GM23248 (cell line): ENCODE measurements around the gene HLA-DMA. TPM values are rescaled to one million over a fixed set of nuclear protein-coding genes. Genes with fewer than 3 reads are reported as not detected.

Experiments
- DNase-seq: peaks from one replicate; pipeline ENCODE4 v3.0.0-alpha.2; 2015
- H2AFZ ChIP-seq: fragments of 200-600 bp; sonication (generic); 2 replicates; pipeline ENCODE4 v1.6.1; 2016; ENCODE audit warnings: antibody characterized with exemption
- H3F3A ChIP-seq: fragments of 200-600 bp; sonication (generic); 2 replicates; pipeline ENCODE4 v1.6.1; 2016; ENCODE audit warnings: mild to moderate bottlenecking, antibody characterized with exemption, mixed run types; ENCODE audit not compliant: insufficient read depth
- H3K27ac ChIP-seq: fragments of 200-600 bp; sonication (generic); 2 replicates; pipeline ENCODE4 v1.5.1; 2016; ENCODE audit warnings: mild to moderate bottlenecking
- H3K27me3 ChIP-seq: fragments of 200-600 bp; sonication (generic); replicated peaks from 2 replicates; pipeline ENCODE4 v1.6.1; 2016; ENCODE audit warnings: mild to moderate bottlenecking; ENCODE audit not compliant: insufficient read depth
- H3K36me3 ChIP-seq: fragments of 200-600 bp; sonication (generic); 2 replicates; pipeline ENCODE4 v1.6.1; 2016; ENCODE audit warnings: low read depth, mild to moderate bottlenecking
- H3K4me1 ChIP-seq: fragments of 200-600 bp; sonication (generic); 2 replicates; pipeline ENCODE4 v1.6.1; 2016; ENCODE audit warnings: mild to moderate bottlenecking; ENCODE audit not compliant: insufficient read depth
- H3K4me2 ChIP-seq: fragments of 200-600 bp; sonication (generic); one replicate; pipeline ENCODE4 v1.6.1; 2016; ENCODE audit warnings: mild to moderate bottlenecking; ENCODE audit not compliant: unreplicated experiment
- H3K4me3 ChIP-seq: fragments of 200-600 bp; sonication (generic); 2 replicates; pipeline ENCODE4 v1.5.1; 2016; ENCODE audit warnings: mild to moderate bottlenecking
- H3K79me2 ChIP-seq: fragments of 200-600 bp; sonication (generic); 2 replicates; pipeline ENCODE4 v1.6.1; 2016; ENCODE audit warnings: mild to moderate bottlenecking; ENCODE audit not compliant: insufficient read depth
- H3K9ac ChIP-seq: fragments of 200-600 bp; sonication (generic); 2 replicates; pipeline ENCODE4 v1.6.1; 2016; ENCODE audit warnings: mild to moderate bottlenecking
- H3K9me2 ChIP-seq: fragments of 200-600 bp; sonication (generic); 2 replicates; pipeline ENCODE4 v1.6.1; 2016; ENCODE audit warnings: mixed run types, mild to moderate bottlenecking, moderate library complexity; ENCODE audit not compliant: insufficient read depth
- H3K9me3 ChIP-seq: fragments of 200-600 bp; sonication (generic); one replicate; pipeline ENCODE4 v1.6.1; 2017; ENCODE audit warnings: low read depth
- H4K20me1 ChIP-seq: fragments of 200-600 bp; sonication (generic); 2 replicates; pipeline ENCODE4 v1.6.0; 2016; ENCODE audit not compliant: insufficient read depth
- EZH2 ChIP-seq: fragments of 200-600 bp; sonication (generic); IDR thresholded peaks from 2 replicates; pipeline ENCODE4 v1.6.1; 2018; ENCODE audit warnings: antibody characterized with exemption, mild to moderate bottlenecking; ENCODE audit not compliant: insufficient read depth, poor library complexity, severe bottlenecking
- EZH2phosphoT487 ChIP-seq: fragments of 200-600 bp; sonication (generic); IDR thresholded peaks from 2 replicates; pipeline ENCODE4 v1.6.1; 2018; ENCODE audit warnings: antibody characterized with exemption, moderate library complexity, mild to moderate bottlenecking, low read depth; ENCODE audit not compliant: insufficient read depth
- WGBS, 2 experiments: methylation state at CpG; one replicate each; pipeline ENCODE4 v1.1.6; 2015 to 2017; ENCODE audit warnings: low lambda C conversion rate in 2 of 2, low coverage in 1 of 2; ENCODE audit errors: missing lambda C conversion rate in 2 of 2; 5-methylcytosine and 5-hydroxymethylcytosine counted together
- in situ Hi-C: fragments of 300-500 bp; cut with MboI; formaldehyde crosslinking; loops from 2 replicates; pipeline ENCODE4 v1.15.0; 2020
- polyA plus RNA-seq: library from polyadenylated mRNA; unstranded; fragments of >200 nt; fragmentation: Nextera tagmentation; extraction: Ambion mirVana; gene quantifications from 2 replicates; pipeline ENCODE4 v1.2.1, GENCODE V29; 2016
- total RNA-seq: library from RNA; depleted of rRNA; stranded (reverse); fragments of >200 nt; shearing (Covaris generic); gene quantifications from 2 replicates; pipeline ENCODE4 v1.2.3, GENCODE V29; 2014; rRNA removed

HLA-DMA gene
- total RNA-seq (1.1 and 6.3 TPM in 2 replicates), polyA plus RNA-seq (5.6 and 6.2 TPM in 2 replicates)

DNA sequence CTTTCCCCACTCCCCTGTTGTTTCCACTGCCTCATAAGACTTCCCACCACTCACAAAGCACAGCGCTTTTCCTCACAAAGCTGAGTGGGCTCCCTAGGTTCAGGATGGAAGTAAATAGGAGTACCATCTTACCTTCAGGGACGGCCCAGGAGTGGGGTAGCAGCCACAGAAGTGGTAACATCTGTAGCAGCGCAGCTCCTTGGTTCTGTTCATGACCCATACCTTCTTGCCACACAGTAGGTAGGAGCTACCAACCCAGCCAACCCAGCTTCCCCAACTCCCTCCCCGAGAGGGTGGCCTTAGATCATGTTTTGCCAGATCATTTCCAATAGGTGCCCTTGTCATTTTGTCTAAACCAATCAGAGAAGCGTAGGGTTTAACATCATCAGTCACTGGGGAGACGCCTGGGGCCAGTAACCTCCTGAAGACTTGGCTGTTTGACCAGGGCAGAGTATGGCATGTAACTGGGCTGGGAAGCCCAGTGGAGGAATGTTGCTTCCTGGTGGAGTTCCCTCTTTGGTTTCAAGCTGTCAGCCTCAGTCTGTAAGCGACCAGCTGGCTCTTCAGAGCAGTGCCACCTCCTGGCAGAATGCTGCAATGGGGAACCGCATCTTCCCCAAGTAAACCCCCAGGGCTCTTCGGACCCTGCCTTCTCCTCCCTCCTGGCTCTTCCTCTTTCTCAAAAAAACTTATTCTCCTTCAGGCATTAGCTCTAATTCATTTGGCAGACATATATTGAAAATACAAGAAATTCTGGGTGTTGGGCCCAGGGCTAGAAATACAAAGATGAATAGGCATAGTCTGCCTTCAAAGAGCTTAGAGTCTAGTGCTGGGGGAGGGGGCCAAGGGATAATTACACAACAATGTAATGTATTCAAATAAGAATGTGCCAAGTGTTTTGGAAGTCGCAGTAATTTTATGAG, at the start of gene HLA-DMA:
HLA-DMA (minus strand) TSS at position 281 of the 923 bp plus-strand sequence; CDS start at position 220, 61 bp downstream.
- Histone ChIP-seq H3K4me1 (peaks cover 4% of the 10 kb centered on the region; the same call in 1 of the 2 replicates), H3K36me3 (no peaks in the 10 kb centered on the region), H3K9me3 (no peaks in the 10 kb centered on the region), H3K9ac (no peak within 1 kb of the TSS), H3K9me2 (no peaks in the 10 kb centered on the region), H3K27me3 (no peaks in the 10 kb centered on the region), H3K79me2 (no peaks in the 10 kb centered on the region), H3K4me2 (no peak within 1 kb of the TSS), H3K27ac (peak within 1 kb of the TSS; percentile 40), H2AFZ (peak within 1 kb of the TSS; percentile 72), H3K4me3 (no peak within 1 kb of the TSS), H3F3A (0 out of 2 replicates have a peak, but pooled peaks cover 12% of the 10 kb centered on the region), H4K20me1 (no peaks in the 10 kb centered on the region)
- DNase-seq: peak; percentile 98
- TF ChIP-seq EZH2phosphoT487 (no peak), EZH2 (no peak)
- WGBS, 2 experiments: 32 to 34% methylated on average over 10 of the region's 10 CpGs
- in situ Hi-C loops: no loop called here

DNA sequence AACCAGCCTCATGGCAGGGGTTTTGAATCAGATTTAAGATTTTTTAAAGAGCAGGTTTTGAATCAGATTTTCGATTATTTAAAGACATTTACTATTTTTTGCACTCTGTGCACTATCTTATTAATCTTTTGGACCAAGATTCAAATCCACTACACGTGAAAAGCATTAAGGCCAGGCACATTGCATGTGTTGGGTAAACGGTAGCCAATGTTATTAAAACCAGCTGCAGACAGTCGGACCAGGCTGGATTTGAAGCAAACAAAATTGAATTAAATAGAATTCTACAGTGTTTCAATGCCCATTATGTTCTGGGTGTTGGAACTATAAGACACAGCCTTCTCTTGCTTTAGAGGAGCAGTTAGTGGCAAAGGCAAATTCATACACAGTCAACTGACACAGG, 48.8 kb upstream of the HLA-DMA start:
- Histone ChIP-seq H3K27ac (no peak overlapping the region), H4K20me1 (no peaks in the 10 kb centered on the region), H3K36me3 (no peaks in the 10 kb centered on the region), H3K9me3 (no peaks in the 10 kb centered on the region), H3K4me1 (no peaks in the 10 kb centered on the region), H3K9ac (no peak overlapping the region), H3K4me2 (no peak overlapping the region), H3K79me2 (no peaks in the 10 kb centered on the region), H3K4me3 (no peak overlapping the region), H3K9me2 (no peaks in the 10 kb centered on the region), H3F3A (no peaks in the 10 kb centered on the region), H2AFZ (no peak overlapping the region), H3K27me3 (peaks cover 60% of the 10 kb centered on the region)
- TF ChIP-seq EZH2phosphoT487 (no peak), EZH2 (no peak)
- in situ Hi-C loops: no loop called here
- DNase-seq: no peak
- 2 to 4% methylated on average over 4 of the region's 4 CpGs for WGBS, 2 experiments

DNA sequence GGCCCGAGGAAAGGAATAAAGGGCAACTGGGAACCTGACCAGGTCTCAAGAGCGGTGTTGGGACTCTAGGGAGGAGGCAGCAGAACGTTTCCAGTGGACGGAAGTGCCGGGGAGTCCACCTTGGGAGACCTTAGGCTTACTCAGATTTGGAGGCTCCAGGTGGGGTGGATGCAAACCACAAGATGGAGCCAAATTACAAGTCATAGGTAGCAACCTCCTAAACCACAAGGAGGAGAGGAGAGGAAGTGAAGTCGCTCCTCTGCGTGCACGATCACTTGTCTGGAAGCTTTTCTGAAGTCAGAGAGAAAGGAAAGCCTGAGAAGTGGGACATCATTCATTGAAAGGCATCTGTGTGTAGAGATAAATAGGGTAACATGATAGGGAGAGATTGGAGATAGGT, 47.2 kb upstream of the HLA-DMA start:
- peaks cover 66% of the 10 kb centered on the region for H3K27me3 ChIP-seq

DNA sequence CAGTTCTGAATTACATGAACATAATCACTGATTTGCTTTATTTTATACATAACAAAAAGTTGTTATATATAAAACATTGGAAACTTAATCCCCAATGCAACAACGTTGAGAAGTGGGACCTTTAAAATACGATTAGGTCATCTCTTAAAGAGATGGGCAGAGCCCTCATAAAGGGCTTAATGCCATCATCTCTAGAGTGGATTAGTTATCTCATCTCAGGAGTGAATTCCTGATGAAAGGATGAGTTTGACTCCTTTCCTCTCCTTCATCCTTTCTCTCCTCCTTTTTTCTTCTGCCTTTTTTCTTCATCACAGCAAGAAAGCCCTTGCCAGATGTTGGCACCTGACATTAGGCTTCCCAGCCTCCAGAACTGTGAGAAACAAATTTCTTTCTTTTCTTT, 42.6 kb upstream of the HLA-DMA start:
- H3K9me2 ChIP-seq: no peaks in the 10 kb centered on the region
- TF ChIP-seq EZH2 (no peak), EZH2phosphoT487 (no peak)
- no peaks in the 10 kb centered on the region for H3K36me3 ChIP-seq
- 6 to 13% methylated on average over 2 of the region's 2 CpGs for WGBS, 2 experiments
- no peak overlapping the region for H3K9ac ChIP-seq
- H3K9me3 ChIP-seq: no peaks in the 10 kb centered on the region
- in situ Hi-C loops: no loop called here
- H3K4me2 ChIP-seq: no peak overlapping the region
- H3K79me2 ChIP-seq: no peaks in the 10 kb centered on the region
- H4K20me1 ChIP-seq: no peaks in the 10 kb centered on the region
- DNase-seq: no peak
- no peaks in the 10 kb centered on the region for H3K4me1 ChIP-seq
- H3K27ac ChIP-seq: no peak overlapping the region
- no peak overlapping the region for H2AFZ ChIP-seq
- H3K4me3 ChIP-seq: no peak overlapping the region
- H3K27me3 ChIP-seq: peaks cover 40% of the 10 kb centered on the region; the same call in 1 of the 2 replicates
- no peaks in the 10 kb centered on the region for H3F3A ChIP-seq

More for the DNA sequence above, 47.2 kb upstream of the HLA-DMA start:
- Histone ChIP-seq H3K9me3 (no peaks in the 10 kb centered on the region), H3K4me1 (no peaks in the 10 kb centered on the region), H2AFZ (no peak overlapping the region), H3K4me2 (no peak overlapping the region), H3K27ac (no peak overlapping the region), H4K20me1 (no peaks in the 10 kb centered on the region), H3K36me3 (no peaks in the 10 kb centered on the region), H3K4me3 (no peak overlapping the region), H3K9me2 (no peaks in the 10 kb centered on the region), H3F3A (no peaks in the 10 kb centered on the region), H3K79me2 (no peaks in the 10 kb centered on the region), H3K9ac (no peak overlapping the region)
- WGBS, 2 experiments: 75 to 78% methylated on average over 8 of the region's 8 CpGs
- TF ChIP-seq EZH2phosphoT487 (no peak), EZH2 (no peak)
- in situ Hi-C loops: no loop called here
- no peak for DNase-seq
